ENCODE data around the gene ITGAX.

The ITGAX gene

DNA sequence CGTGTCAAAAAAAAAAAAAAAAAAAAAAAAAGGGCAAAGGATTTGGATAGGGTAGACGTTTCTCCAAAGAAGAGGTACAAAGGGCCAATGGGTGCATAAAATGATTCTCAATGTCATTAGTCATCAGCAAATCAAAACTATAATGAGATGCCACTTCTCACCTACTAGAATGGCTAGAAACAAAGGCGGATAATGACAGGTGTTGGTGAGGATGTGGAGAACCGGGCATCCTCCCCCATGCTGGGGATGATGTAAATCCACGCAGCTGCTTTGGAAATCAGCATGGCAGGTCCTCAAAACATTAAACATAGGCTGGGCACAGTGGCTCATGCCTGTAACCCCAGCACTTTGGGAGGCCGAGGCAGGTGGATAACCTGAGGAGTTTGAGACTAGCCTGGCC is 9.4 kb downstream of the ITGAX start:
- Histone ChIP-seq H2BK120ac (ENCODE audit: low read depth, low read length) (no peak overlapping the region), H3K79me1 (ENCODE audit: low read length) (no peaks in the 10 kb centered on the region), H3K4me3 (ENCODE audit: low read length) (no peak overlapping the region), H3K18ac (ENCODE audit: low read length) (no peak overlapping the region), H3K36me3 (ENCODE audit: control insufficient read depth, insufficient read depth, low read length) (no peaks in the 10 kb centered on the region), H3K4me2 (ENCODE audit: low read length) (no peak overlapping the region), H3K79me2 (ENCODE audit: control insufficient read depth, insufficient read depth, low read length) (no peaks in the 10 kb centered on the region), H3K4ac (ENCODE audit: low read depth, low read length) (no peak overlapping the region), H2AK5ac (ENCODE audit: low read length) (no peak overlapping the region), H3K9ac (ENCODE audit: low read length) (no peak overlapping the region), H3K27ac (ENCODE audit: low read depth, low read length) (no peak overlapping the region), H2BK15ac (replicated peaks; ENCODE audit: low read depth) (no peak overlapping the region), H3K56ac (ENCODE audit: low read length) (no peak overlapping the region), H3K23ac (ENCODE audit: low read length) (no peak overlapping the region), H4K5ac (ENCODE audit: low read length) (no peak overlapping the region), H2BK5ac (ENCODE audit: low read length) (no peak overlapping the region), H4K8ac (ENCODE audit: low read depth, low read length) (no peak overlapping the region), H3K4me1 (ENCODE audit: control insufficient read depth, low read depth, low read length) (no peaks in the 10 kb centered on the region), H3K27me3 (ENCODE audit: insufficient read depth, low read length, poor library complexity) (no peaks in the 10 kb centered on the region)
- WGBS (ENCODE audit: extremely low coverage, insufficient coverage, low lambda C conversion rate), result no CpG with 5 or more reads among the region's 6 CpGs
- no peak for DNase-seq

DNA sequence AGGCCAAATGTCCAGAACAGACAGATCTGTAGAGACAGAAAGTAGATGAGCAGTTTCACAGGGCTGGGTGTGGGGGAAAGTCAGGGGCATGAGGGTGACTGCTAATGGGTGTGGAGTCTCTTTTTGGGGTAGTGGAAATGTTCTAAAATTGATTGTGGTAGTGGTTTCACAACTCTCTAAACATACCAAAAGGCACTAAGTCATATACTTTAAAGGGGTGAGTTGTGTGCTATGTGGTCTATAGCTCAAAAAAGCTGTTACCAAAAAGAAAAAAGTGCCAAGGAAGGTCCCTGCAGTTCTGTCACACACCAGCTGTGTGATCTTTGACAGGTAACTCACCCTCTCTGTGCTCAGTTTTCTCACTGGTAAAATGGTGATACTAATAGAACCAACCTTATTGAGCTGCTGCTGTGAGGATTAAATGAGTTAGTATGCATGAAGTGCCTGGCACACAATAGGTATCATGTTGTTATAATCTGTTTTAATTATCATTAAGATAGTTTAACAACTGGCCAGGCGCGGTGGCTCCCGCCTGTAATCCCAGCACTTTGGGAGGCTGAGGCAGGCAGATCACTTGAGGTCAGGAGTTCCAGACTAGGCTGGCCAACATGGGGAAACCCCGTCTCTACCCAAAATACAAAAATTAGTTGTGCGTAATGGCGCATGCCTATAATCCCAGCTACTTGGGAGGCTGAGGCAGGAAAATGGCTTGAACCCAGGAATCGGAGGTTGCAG is 10.3 kb downstream of the ITGAX start:
- Histone ChIP-seq H3K27ac (ENCODE audit: low read depth, low read length) (no peak overlapping the region), H3K4me3 (ENCODE audit: low read length) (no peak overlapping the region), H4K8ac (ENCODE audit: low read depth, low read length) (no peak overlapping the region), H3K18ac (ENCODE audit: low read length) (no peak overlapping the region), H3K4ac (ENCODE audit: low read depth, low read length) (no peak overlapping the region), H3K4me1 (ENCODE audit: control insufficient read depth, low read depth, low read length) (no peaks in the 10 kb centered on the region), H2BK120ac (ENCODE audit: low read depth, low read length) (no peak overlapping the region), H3K27me3 (ENCODE audit: insufficient read depth, low read length, poor library complexity) (no peaks in the 10 kb centered on the region), H3K79me1 (ENCODE audit: low read length) (no peaks in the 10 kb centered on the region), H3K23ac (ENCODE audit: low read length) (no peak overlapping the region), H3K4me2 (ENCODE audit: low read length) (no peak overlapping the region), H3K9ac (ENCODE audit: low read length) (no peak overlapping the region), H3K79me2 (ENCODE audit: control insufficient read depth, insufficient read depth, low read length) (no peaks in the 10 kb centered on the region), H2BK15ac (replicated peaks; ENCODE audit: low read depth) (no peak overlapping the region), H2BK5ac (ENCODE audit: low read length) (no peak overlapping the region), H2AK5ac (ENCODE audit: low read length) (no peak overlapping the region), H3K56ac (ENCODE audit: low read length) (no peak overlapping the region), H3K36me3 (ENCODE audit: control insufficient read depth, insufficient read depth, low read length) (no peaks in the 10 kb centered on the region), H4K5ac (ENCODE audit: low read length) (no peak overlapping the region)
- DNase-seq, result no peak
- no CpG with 5 or more reads among the region's 7 CpGs for WGBS (ENCODE audit: extremely low coverage, insufficient coverage, low lambda C conversion rate)

DNA sequence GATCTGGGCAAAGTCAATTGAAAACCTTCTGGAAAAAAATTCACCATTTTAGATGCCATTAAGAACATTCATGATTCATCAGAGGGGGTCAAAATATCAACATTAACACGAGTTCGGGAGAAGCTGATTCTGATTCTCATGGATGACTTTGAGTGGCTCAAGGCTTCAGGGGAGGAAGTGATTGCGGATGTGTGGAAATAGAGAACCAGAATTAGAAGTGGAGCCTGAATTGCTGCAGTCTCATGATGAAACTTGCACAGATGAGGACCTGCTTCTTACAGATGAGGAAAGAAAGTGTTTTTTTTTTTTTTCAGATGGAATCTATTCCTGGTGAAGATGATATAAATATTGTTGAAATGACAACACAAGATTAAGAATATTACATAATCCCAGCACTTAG is 12.9 kb downstream of the ITGAX start:
- Histone ChIP-seq H3K4me2 (ENCODE audit: low read length) (no peak overlapping the region), H4K5ac (ENCODE audit: low read length) (no peak overlapping the region), H3K27me3 (ENCODE audit: insufficient read depth, low read length, poor library complexity) (no peaks in the 10 kb centered on the region), H3K4me3 (ENCODE audit: low read length) (no peak overlapping the region), H3K4me1 (ENCODE audit: control insufficient read depth, low read depth, low read length) (no peaks in the 10 kb centered on the region), H3K23ac (ENCODE audit: low read length) (no peak overlapping the region), H3K79me2 (ENCODE audit: control insufficient read depth, insufficient read depth, low read length) (no peaks in the 10 kb centered on the region), H2BK120ac (ENCODE audit: low read depth, low read length) (no peak overlapping the region), H2BK15ac (replicated peaks; ENCODE audit: low read depth) (no peak overlapping the region), H3K56ac (ENCODE audit: low read length) (no peak overlapping the region), H4K8ac (ENCODE audit: low read depth, low read length) (no peak overlapping the region), H2AK5ac (ENCODE audit: low read length) (no peak overlapping the region), H3K4ac (ENCODE audit: low read depth, low read length) (no peak overlapping the region), H3K9ac (ENCODE audit: low read length) (no peak overlapping the region), H3K79me1 (ENCODE audit: low read length) (no peaks in the 10 kb centered on the region), H3K27ac (ENCODE audit: low read depth, low read length) (no peak overlapping the region), H3K36me3 (ENCODE audit: control insufficient read depth, insufficient read depth, low read length) (no peaks in the 10 kb centered on the region), H3K18ac (ENCODE audit: low read length) (no peak overlapping the region), H2BK5ac (ENCODE audit: low read length) (no peak overlapping the region)
- DNase-seq, result no peak
- no CpG with 5 or more reads among the region's 3 CpGs for WGBS (ENCODE audit: extremely low coverage, insufficient coverage, low lambda C conversion rate)

DNA sequence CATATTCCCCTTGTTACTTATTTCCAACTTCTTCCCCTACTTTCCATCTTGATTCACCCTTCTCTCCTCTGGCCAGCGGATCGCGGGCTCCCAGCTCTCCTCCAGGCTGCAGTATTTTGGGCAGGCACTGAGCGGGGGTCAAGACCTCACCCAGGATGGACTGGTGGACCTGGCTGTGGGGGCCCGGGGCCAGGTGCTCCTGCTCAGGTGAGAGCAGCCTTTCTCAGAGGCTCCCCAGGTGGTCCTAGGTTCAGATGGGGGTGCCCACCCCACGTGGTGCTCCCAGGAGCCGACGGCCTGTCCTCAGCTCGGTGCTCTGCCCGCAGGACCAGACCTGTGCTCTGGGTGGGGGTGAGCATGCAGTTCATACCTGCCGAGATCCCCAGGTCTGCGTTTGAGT is 16.0 kb downstream of the ITGAX start:
- no peaks in the 10 kb centered on the region for H3K79me1 ChIP-seq (ENCODE audit: low read length)
- no peak overlapping the region for H2BK120ac ChIP-seq (ENCODE audit: low read depth, low read length)
- H3K56ac ChIP-seq (ENCODE audit: low read length), result no peak overlapping the region
- DNase-seq, result no peak
- H3K4me1 ChIP-seq (ENCODE audit: control insufficient read depth, low read depth, low read length), result no peaks in the 10 kb centered on the region
- no peak overlapping the region for H3K18ac ChIP-seq (ENCODE audit: low read length)
- no peak overlapping the region for H2AK5ac ChIP-seq (ENCODE audit: low read length)
- H2BK15ac ChIP-seq (replicated peaks; ENCODE audit: low read depth), result no peak overlapping the region
- WGBS (ENCODE audit: extremely low coverage, insufficient coverage, low lambda C conversion rate), result no CpG with 5 or more reads among the region's 12 CpGs
- no peak overlapping the region for H3K9ac ChIP-seq (ENCODE audit: low read length)
- no peak overlapping the region for H4K5ac ChIP-seq (ENCODE audit: low read length)
- H3K27me3 ChIP-seq (ENCODE audit: insufficient read depth, low read length, poor library complexity), result no peaks in the 10 kb centered on the region
- H3K36me3 ChIP-seq (ENCODE audit: control insufficient read depth, insufficient read depth, low read length), result no peaks in the 10 kb centered on the region
- no peak overlapping the region for H3K23ac ChIP-seq (ENCODE audit: low read length)
- no peak overlapping the region for H4K8ac ChIP-seq (ENCODE audit: low read depth, low read length)
- no peak overlapping the region for H3K4me3 ChIP-seq (ENCODE audit: low read length)
- no peak overlapping the region for H3K4me2 ChIP-seq (ENCODE audit: low read length)
- H3K4ac ChIP-seq (ENCODE audit: low read depth, low read length), result no peak overlapping the region
- H3K79me2 ChIP-seq (ENCODE audit: control insufficient read depth, insufficient read depth, low read length), result no peaks in the 10 kb centered on the region
- H3K27ac ChIP-seq (ENCODE audit: low read depth, low read length), result no peak overlapping the region
- no peak overlapping the region for H2BK5ac ChIP-seq (ENCODE audit: low read length)

DNA sequence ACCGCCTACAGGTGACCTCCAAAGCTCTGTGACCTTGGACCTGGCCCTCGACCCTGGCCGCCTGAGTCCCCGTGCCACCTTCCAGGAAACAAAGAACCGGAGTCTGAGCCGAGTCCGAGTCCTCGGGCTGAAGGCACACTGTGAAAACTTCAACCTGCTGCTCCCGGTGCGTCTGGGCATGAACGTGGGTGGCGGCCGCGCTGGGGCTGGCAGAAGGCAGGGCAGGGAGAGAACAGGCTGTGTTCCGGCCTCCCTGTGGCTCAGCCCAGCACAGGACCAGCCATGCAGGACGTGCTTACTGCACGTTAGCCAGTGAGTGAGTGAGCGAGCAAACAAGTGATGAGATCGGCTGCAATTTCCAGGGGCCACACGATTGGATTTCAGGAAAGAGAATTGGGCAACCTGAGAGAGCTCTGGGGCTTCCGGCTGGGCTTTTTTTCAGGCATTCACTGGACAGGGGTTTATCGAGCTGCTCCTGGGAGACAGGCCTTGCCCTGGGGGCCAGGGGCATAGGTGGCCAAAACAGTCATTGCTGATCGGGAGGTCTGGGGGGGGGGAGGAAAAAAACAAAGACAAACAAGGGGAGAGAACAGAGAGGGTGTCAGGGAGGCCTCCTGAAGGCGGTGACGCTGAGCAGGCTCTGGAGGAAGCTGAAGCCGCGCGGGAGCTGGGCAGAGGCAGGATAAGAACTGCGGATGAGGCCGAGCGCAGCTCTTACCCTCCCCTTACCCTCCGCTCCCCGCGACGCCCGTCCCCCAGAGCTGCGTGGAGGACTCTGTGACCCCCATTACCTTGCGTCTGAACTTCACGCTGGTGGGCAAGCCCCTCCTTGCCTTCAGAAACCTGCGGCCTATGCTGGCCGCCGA is 16.9 kb downstream of the ITGAX start:
- H3K4me1 ChIP-seq (ENCODE audit: control insufficient read depth, low read depth, low read length), result no peaks in the 10 kb centered on the region
- no peaks in the 10 kb centered on the region for H3K79me1 ChIP-seq (ENCODE audit: low read length)
- no peak overlapping the region for H2BK15ac ChIP-seq (replicated peaks; ENCODE audit: low read depth)
- no peaks in the 10 kb centered on the region for H3K36me3 ChIP-seq (ENCODE audit: control insufficient read depth, insufficient read depth, low read length)
- no peak overlapping the region for H3K27ac ChIP-seq (ENCODE audit: low read depth, low read length)
- H4K8ac ChIP-seq (ENCODE audit: low read depth, low read length), result no peak overlapping the region
- DNase-seq, result no peak
- no peaks in the 10 kb centered on the region for H3K27me3 ChIP-seq (ENCODE audit: insufficient read depth, low read length, poor library complexity)
- no peak overlapping the region for H3K4me2 ChIP-seq (ENCODE audit: low read length)
- H3K56ac ChIP-seq (ENCODE audit: low read length), result no peak overlapping the region
- H2BK120ac ChIP-seq (ENCODE audit: low read depth, low read length), result no peak overlapping the region
- H2AK5ac ChIP-seq (ENCODE audit: low read length), result no peak overlapping the region
- no peak overlapping the region for H4K5ac ChIP-seq (ENCODE audit: low read length)
- no peak overlapping the region for H3K9ac ChIP-seq (ENCODE audit: low read length)
- no peak overlapping the region for H3K4me3 ChIP-seq (ENCODE audit: low read length)
- no CpG with 5 or more reads among the region's 42 CpGs for WGBS (ENCODE audit: extremely low coverage, insufficient coverage, low lambda C conversion rate)
- H2BK5ac ChIP-seq (ENCODE audit: low read length), result no peak overlapping the region
- no peak overlapping the region for H3K23ac ChIP-seq (ENCODE audit: low read length)
- H3K18ac ChIP-seq (ENCODE audit: low read length), result no peak overlapping the region
- H3K4ac ChIP-seq (ENCODE audit: low read depth, low read length), result no peak overlapping the region
- no peaks in the 10 kb centered on the region for H3K79me2 ChIP-seq (ENCODE audit: control insufficient read depth, insufficient read depth, low read length)
